Psoas muscle (tissue), 8 donors: ENCODE data around the gene TNFAIP1. TPM values are rescaled to one million over a fixed set of nuclear protein-coding genes. Genes with fewer than 3 reads are reported as not detected.

Experiments
- ATAC-seq, 4 donors: fragments of 200-7000 bp; cut with Tn5 transposase; one replicate each; pipeline ENCODE4 v1.9.1; 2020; ENCODE audit warnings: moderate library complexity in 3 of 4, mild to moderate bottlenecking in 2 of 4
- DNase-seq, 2 donors: peaks; one replicate each; pipeline ENCODE4 v3.0.0-alpha.2; 2020
- H3K27ac ChIP-seq: fragments of 200-600 bp; one replicate; pipeline ENCODE4 v1.8.0; 2022
- H3K27me3 ChIP-seq, 3 donors: fragments of 200-600 bp in 1 of 3; one replicate each; pipeline versions ENCODE4 v1.6.1 to v1.8.0; 2013 to 2022; ENCODE audit warnings: low read length in 2 of 3, mild to moderate bottlenecking in 2 of 3, moderate library complexity in 1 of 3; ENCODE audit not compliant: insufficient read depth in 3 of 3
- H3K36me3 ChIP-seq, 2 donors: fragments of 200-600 bp in 1 of 2; one replicate each; pipeline versions ENCODE4 v1.6.1 to v1.8.0; 2013 to 2022; ENCODE audit warnings: low read depth in 1 of 2, mild to moderate bottlenecking in 1 of 2, moderate library complexity in 1 of 2; ENCODE audit not compliant: insufficient read depth in 1 of 2
- H3K4me1 ChIP-seq: fragments of 200-600 bp; one replicate; pipeline ENCODE4 v1.8.0; 2022
- H3K4me3 ChIP-seq: fragments of 200-600 bp; one replicate; pipeline ENCODE4 v1.8.0; 2022; ENCODE audit warnings: mild to moderate bottlenecking
- H3K9me3 ChIP-seq: fragments of 200-600 bp; one replicate; pipeline ENCODE4 v1.8.0; 2022
- WGBS, 3 donors: extraction: QIAGEN DNeasy Blood & Tissue Kit; methylation state at CpG; one replicate each; pipeline versions ENCODE4 v1.1.6 to v1.1.7; 2013; 5-methylcytosine and 5-hydroxymethylcytosine counted together
- intact Hi-C, 2 donors: fragments of 100-400 bp; cut with DNase I; formaldehyde crosslinking; loops; one replicate each; pipeline versions ENCODE4 v1.11.0 to v1.14.2; 2022
- polyA plus RNA-seq, 3 donors: library from polyadenylated mRNA; stranded (reverse); fragments of 200-250 nt; gene quantifications; one replicate each; pipeline ENCODE4 v1.2.3, GENCODE V29; 2013
- total RNA-seq, 4 donors: library from RNA; stranded (reverse); fragmentation: NEBNext Ultra II Directional in 2 of 4; extraction: Animal tissue kit (Norgen Biotek cat#: 25700) in 2 of 4; gene quantifications; one replicate each; pipeline versions ENCODE4 v1.2.1 to v1.2.4, GENCODE V29; 2021 to 2023
- TF ChIP-seq, protein P1 (sequence below): fragments of 200-600 bp; IDR thresholded peaks from one replicate; pipeline ENCODE4 v1.8.0; 2022; ENCODE audit warnings: antibody characterized with exemption
- donor health status: healthy with polysubstance abuse.
- donor health status: DM: no; HTN: no; CAD: no; lungs with moderate emphysema.
- donor health status: Bipolar disorder and iron deficiency.
- donor health status: healthy.
- donor health status: DM: yes; HTN: yes; CAD: no.
- donor health status: DM: no; HTN: no; CAD: no.
- donor health status: DM: no; HTN: no; CAD: no.
- donor health status: DM: yes; HTN: yes; CAD: no.

TNFAIP1 gene
- total and polyA plus RNA-seq, 7 donors: 13.0 to 32.6 (median 23.3) TPM

DNA sequence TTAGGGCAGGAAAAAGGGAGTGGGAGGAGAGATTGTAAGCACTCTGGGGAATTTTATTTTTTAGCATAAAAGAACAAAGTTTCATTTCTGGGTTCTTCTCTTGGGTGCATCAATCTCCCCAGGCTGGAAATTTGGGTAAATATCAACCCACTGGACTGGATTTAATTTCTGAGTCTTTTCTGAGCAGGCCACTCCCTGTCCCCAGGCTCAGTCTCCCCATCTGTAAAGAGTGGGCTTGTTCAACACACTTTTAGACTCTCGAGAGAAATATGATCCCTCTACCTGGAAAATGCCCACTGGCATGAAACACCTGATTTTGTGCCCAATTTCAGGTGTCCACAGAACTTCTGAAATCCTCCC lies 35.2 kb downstream of the TNFAIP1 start:
- TF ChIP-seq, protein P1, sequence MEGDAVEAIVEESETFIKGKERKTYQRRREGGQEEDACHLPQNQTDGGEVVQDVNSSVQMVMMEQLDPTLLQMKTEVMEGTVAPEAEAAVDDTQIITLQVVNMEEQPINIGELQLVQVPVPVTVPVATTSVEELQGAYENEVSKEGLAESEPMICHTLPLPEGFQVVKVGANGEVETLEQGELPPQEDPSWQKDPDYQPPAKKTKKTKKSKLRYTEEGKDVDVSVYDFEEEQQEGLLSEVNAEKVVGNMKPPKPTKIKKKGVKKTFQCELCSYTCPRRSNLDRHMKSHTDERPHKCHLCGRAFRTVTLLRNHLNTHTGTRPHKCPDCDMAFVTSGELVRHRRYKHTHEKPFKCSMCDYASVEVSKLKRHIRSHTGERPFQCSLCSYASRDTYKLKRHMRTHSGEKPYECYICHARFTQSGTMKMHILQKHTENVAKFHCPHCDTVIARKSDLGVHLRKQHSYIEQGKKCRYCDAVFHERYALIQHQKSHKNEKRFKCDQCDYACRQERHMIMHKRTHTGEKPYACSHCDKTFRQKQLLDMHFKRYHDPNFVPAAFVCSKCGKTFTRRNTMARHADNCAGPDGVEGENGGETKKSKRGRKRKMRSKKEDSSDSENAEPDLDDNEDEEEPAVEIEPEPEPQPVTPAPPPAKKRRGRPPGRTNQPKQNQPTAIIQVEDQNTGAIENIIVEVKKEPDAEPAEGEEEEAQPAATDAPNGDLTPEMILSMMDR: no peak
- Histone ChIP-seq H3K4me3 (peak overlapping the region; percentile 73), H3K4me1 (peaks cover 12% of the 10 kb centered on the region), H3K9me3 (no peaks in the 10 kb centered on the region), H3K36me3 (peaks cover 0 to 3% of the 10 kb centered on the region in 2 donors), H3K27ac (peak overlapping the region; percentile 38), H3K27me3 (no peaks in the 10 kb centered on the region)
- intact Hi-C loops: no loop called here
- DNase-seq (no peak), ATAC-seq (no peak)
- WGBS, 3 donors: 64 to 77% (median 73%) methylated on average over 1 of the region's 1 CpG

DNA sequence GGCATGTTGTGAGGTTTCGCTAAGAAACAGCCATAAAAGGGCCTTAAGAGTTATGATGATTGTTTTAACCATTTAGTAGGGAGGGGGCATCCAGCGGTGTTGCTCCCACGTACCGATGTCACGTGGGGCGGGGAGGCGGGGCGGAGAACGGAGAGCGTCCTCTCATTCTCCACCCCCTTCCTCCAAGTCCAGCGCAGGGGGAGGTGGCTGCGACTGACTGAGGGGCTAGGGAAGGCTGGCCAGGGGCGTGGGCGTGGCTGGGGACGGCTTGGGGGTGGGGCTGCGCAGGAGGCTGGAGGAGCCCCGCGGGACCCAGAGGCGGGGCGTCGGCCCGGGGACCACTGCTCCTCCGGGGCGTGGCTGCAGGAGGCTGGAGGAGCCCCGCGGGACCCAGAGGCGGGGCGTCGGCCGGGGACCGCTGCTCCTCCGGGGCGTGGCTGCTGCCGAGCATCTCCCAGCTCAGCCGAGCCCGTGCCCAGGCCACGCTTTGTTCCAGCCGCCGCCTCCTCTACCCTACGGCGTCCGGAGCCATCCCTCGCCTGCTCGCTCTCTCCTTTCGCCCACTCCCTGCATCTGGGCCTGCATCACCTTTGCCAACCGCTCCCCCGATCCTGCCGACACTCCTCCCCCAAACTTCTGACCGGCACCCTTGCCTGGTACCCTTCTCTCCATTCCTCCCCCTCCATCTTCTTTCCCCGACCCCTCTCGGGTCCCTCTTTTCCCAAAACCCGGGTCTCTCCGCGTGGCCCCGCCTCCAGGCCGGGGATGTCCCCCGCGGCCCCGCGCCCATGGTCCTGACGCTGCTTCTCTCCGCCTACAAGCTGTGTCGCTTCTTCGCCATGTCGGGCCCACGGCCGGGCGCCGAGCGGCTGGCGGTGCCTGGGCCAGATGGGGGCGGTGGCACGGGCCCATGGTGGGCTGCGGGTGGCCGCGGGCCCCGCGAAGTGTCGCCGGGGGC lies 36.0 kb downstream of the TNFAIP1 start, which contains the start of gene SARM1:
TSS of gene SARM1 (plus strand) at position 450 of the 958 bp plus-strand sequence. CDS start at position 789, 339 bp downstream.
- DNase-seq (peak; percentile 86 to 89), ATAC-seq (peak; percentile 70 to 85 (median 76))
- Histone ChIP-seq H3K36me3 (no peaks in the 10 kb centered on the region), H3K27me3 (no peaks in the 10 kb centered on the region), H3K27ac (peak within 1 kb of the TSS; percentile 38), H3K4me1 (peaks cover 12% of the 10 kb centered on the region), H3K9me3 (no peaks in the 10 kb centered on the region), H3K4me3 (peak within 1 kb of the TSS; percentile 73)
- intact Hi-C loops: no loop called here
- 1% methylated on average over 60 to 80 of the region's 80 CpGs for WGBS, 3 donors
- TF ChIP-seq, protein P1: no peak

DNA sequence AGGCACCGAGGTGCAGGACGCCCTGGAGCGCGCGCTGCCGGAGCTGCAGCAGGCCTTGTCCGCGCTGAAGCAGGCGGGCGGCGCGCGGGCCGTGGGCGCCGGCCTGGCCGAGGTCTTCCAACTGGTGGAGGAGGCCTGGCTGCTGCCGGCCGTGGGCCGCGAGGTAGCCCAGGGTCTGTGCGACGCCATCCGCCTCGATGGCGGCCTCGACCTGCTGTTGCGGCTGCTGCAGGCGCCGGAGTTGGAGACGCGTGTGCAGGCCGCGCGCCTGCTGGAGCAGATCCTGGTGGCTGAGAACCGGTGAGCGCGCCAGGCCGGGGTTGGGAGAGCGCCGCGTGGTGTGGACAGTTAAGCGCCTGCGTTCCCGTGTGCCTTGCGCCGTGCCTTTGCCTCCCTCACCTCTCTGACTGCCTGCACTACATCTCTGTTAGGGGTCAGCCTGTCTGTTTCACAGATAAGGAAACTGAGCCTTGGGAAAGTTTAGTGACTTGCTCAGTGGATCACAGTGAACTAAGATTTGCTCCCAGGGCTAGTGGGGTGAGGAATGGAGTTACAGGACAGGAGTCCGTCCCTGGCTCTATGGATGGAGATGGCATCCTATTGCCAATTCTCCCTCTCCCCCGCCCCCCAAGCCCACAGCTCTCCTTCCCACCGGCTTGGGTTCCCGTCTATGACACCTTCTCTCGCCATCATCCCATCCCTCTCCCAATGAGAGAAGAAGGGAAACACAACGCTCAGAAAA lies 36.8 kb downstream of the TNFAIP1 start:
- TF ChIP-seq, protein P1: no peak
- no peaks in the 10 kb centered on the region for H3K36me3 ChIP-seq
- peak; percentile 8 to 31 (median 24) for ATAC-seq
- H3K27me3 ChIP-seq: no peaks in the 10 kb centered on the region
- H3K9me3 ChIP-seq: no peaks in the 10 kb centered on the region
- no peak overlapping the region for H3K27ac ChIP-seq
- peak in 1 of 2 donors; percentile 42 for DNase-seq
- WGBS, 3 donors: 6 to 17% (median 9%) methylated on average over 35 to 53 of the region's 53 CpGs
- intact Hi-C loops: no loop called here
- H3K4me3 ChIP-seq: peak overlapping the region; percentile 73
- peaks cover 12% of the 10 kb centered on the region for H3K4me1 ChIP-seq

DNA sequence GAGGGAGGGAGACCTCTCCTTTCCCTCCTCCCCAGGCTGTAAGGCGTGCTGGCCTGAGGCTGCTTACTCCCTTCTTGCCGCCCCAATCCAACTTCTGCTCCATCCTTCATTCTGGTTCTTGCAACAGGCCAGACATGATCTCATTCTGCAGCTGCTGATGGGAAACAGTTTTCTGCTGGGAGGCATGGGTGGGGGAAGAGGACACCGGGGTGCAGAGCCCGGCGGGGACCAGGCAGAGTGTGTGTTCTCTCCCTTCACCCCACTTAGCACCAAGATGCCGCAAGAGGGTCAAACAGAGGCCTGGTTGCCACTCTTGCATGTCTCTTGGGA lies 37.3 kb downstream of the TNFAIP1 start:
- 61 to 69% (median 63%) methylated on average over 6 of the region's 6 CpGs for WGBS, 3 donors
- Histone ChIP-seq H3K9me3 (no peaks in the 10 kb centered on the region), H3K36me3 (no peaks in the 10 kb centered on the region), H3K4me3 (peak overlapping the region; percentile 73), H3K27ac (no peak overlapping the region), H3K4me1 (peaks cover 12% of the 10 kb centered on the region), H3K27me3 (no peaks in the 10 kb centered on the region)
- intact Hi-C loops: no loop called here
- TF ChIP-seq, protein P1: no peak
- ATAC-seq: no peak
- no peak for DNase-seq
